ENCODE measurements around the gene CYP46A1.

GRCh38 chr14:99656171-99656570 is 27.9 kb upstream of the CYP46A1 start:
- TF ChIP-seq CTCF (IDR thresholded peaks at IDR 0.05), result no peak
- no peak for TF ChIP-seq POLR2A (IDR thresholded peaks at IDR 0.05)
